ENCODE measurements around the gene CIB1.

DNA sequence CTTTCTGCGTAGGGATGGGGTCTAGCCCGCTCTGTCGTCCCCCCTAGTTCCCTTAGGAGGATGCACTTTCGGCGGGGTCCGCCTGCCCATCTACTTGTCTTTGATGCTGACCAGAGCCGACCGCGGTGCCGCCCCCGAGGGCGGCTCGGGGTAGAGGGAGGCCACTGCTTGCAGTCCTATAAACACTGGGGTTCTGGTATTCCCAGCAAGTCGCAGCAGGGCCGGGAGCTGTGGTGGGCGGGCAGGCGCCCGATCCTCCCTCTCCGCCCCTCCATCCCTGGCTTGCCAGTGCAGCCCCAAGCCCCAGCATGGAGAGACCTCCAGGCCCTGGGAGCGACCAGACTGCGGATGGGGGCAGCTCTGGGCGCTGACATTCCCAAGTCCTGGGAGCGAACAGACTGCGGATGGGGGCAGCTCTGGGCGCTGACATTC, 31.8 kb downstream of the CIB1 start:
- TF ChIP-seq, protein P1, sequence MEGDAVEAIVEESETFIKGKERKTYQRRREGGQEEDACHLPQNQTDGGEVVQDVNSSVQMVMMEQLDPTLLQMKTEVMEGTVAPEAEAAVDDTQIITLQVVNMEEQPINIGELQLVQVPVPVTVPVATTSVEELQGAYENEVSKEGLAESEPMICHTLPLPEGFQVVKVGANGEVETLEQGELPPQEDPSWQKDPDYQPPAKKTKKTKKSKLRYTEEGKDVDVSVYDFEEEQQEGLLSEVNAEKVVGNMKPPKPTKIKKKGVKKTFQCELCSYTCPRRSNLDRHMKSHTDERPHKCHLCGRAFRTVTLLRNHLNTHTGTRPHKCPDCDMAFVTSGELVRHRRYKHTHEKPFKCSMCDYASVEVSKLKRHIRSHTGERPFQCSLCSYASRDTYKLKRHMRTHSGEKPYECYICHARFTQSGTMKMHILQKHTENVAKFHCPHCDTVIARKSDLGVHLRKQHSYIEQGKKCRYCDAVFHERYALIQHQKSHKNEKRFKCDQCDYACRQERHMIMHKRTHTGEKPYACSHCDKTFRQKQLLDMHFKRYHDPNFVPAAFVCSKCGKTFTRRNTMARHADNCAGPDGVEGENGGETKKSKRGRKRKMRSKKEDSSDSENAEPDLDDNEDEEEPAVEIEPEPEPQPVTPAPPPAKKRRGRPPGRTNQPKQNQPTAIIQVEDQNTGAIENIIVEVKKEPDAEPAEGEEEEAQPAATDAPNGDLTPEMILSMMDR (IDR thresholded peaks at IDR 0.05) = no peak
- TF ChIP-seq POLR2A (IDR thresholded peaks at IDR 0.05) (no peak), POLR2AphosphoS5 (IDR thresholded peaks at IDR 0.05) (no peak)

Data from breast epithelium (tissue), 3 donors.